ENCODE data around the gene SCN4B. TPM values are rescaled to one million over a fixed set of nuclear protein-coding genes. Genes with fewer than 3 reads are reported as not detected.

The SCN4B gene
- total and polyA plus RNA-seq, 4 donors, result 0.05 to 0.67 (median 0.42) TPM; not detected in 1

- Histone ChIP-seq H3K27ac (ENCODE audit: low read depth in 1 of 2, low read length in 2 of 2) (no peak overlapping the region), H3K27me3 (ENCODE audit: control insufficient read depth in 4 of 4, insufficient read depth in 4 of 4, low read length in 3 of 4) (peaks cover 0 to 2% (median 0%) of the 10 kb centered on the region in 4 donors), H3K36me3 (ENCODE audit: control insufficient read depth in 4 of 4, insufficient read depth in 3 of 4, low read depth in 1 of 4, low read length in 3 of 4) (no peaks in the 10 kb centered on the region), H3K9ac (ENCODE audit: low read depth in 1 of 2, low read length in 2 of 2) (no peak overlapping the region), H3K9me3 (ENCODE audit: control insufficient read depth in 4 of 4, low read length in 3 of 4) (no peaks in the 10 kb centered on the region), H3K4me3 (ENCODE audit: low read depth in 1 of 3, low read length in 3 of 3) (no peak overlapping the region), H3K4me1 (ENCODE audit: control insufficient read depth in 4 of 4, insufficient read depth in 4 of 4, low read length in 3 of 4) (no peaks in the 10 kb centered on the region)
- no peak for DNase-seq (ENCODE audit: low spot score)
- TF ChIP-seq FOXA2 (IDR thresholded peaks at IDR 0.05) (no peak), YY1 (IDR thresholded peaks at IDR 0.05) (no peak), SP1 (IDR thresholded peaks at IDR 0.05) (no peak), JUND (IDR thresholded peaks at IDR 0.05) (no peak), TAF1 (conservative IDR thresholded peaks at IDR 0.05) (no peak), GABPA (IDR thresholded peaks at IDR 0.05 in 1 of 2, conservative IDR thresholded peaks at IDR 0.05 in 1 of 2) (no peak), EGR1 (IDR thresholded peaks at IDR 0.05; ENCODE audit: low read depth in 2 of 2) (no peak), ZBTB33 (IDR thresholded peaks at IDR 0.05) (no peak), ATF3 (IDR thresholded peaks at IDR 0.05) (no peak), REST (IDR thresholded peaks at IDR 0.05) (no peak), RXRA (IDR thresholded peaks at IDR 0.05) (no peak), RAD21 (IDR thresholded peaks at IDR 0.05) (no peak), CTCF (IDR thresholded peaks at IDR 0.05; ENCODE audit: low read depth, low read length, missing input control) (no peak)
- WGBS, result 69% methylated on average over 4 of the region's 4 CpGs
Observed at GRCh38 chr11:118128310-118128709, 24.3 kb downstream of the SCN4B start.

GRCh38 chr11:118126082-118126838 is 26.4 kb downstream of the SCN4B start:
- no peak overlapping the region for H3K27ac ChIP-seq (ENCODE audit: low read depth in 1 of 2, low read length in 2 of 2)
- WGBS, result 87% methylated on average over 7 of the region's 7 CpGs
- no peaks in the 10 kb centered on the region for H3K4me1 ChIP-seq (ENCODE audit: control insufficient read depth in 4 of 4, insufficient read depth in 4 of 4, low read length in 3 of 4)
- no peak overlapping the region for H3K9ac ChIP-seq (ENCODE audit: low read depth in 1 of 2, low read length in 2 of 2)
- no peaks in the 10 kb centered on the region for H3K36me3 ChIP-seq (ENCODE audit: control insufficient read depth in 4 of 4, insufficient read depth in 3 of 4, low read depth in 1 of 4, low read length in 3 of 4)
- no peak overlapping the region for H3K4me3 ChIP-seq (ENCODE audit: low read depth in 1 of 3, low read length in 3 of 3)
- no peaks in the 10 kb centered on the region for H3K9me3 ChIP-seq (ENCODE audit: control insufficient read depth in 4 of 4, low read length in 3 of 4)
- peaks cover 0 to 2% (median 0%) of the 10 kb centered on the region in 4 donors for H3K27me3 ChIP-seq (ENCODE audit: control insufficient read depth in 4 of 4, insufficient read depth in 4 of 4, low read length in 3 of 4)
- DNase-seq (ENCODE audit: low spot score), result no peak
- no peak for TF ChIP-seq YY1 (IDR thresholded peaks at IDR 0.05)
- TF ChIP-seq HNF4G (IDR thresholded peaks at IDR 0.05), result no peak
- TF ChIP-seq ZBTB33 (IDR thresholded peaks at IDR 0.05), result no peak
- no peak for TF ChIP-seq CTCF (IDR thresholded peaks at IDR 0.05; ENCODE audit: low read depth, low read length, missing input control)
